NK-92 (cell line): ENCODE results near the gene ATOH8.

Source experiments
- DNase-seq: peaks from one replicate; lab custom pipeline; 2025; ENCODE audit not compliant: unreplicated experiment; lab: John Stamatoyannopoulos, UW

ATOH8 gene

GRCh38 chr2:85785871-85786270 lies 32.1 kb downstream of the ATOH8 start:
- DNase-seq, result no peak

- DNase-seq, result no peak
These were observed 32.7 kb downstream of the ATOH8 start for GRCh38 chr2:85786444-85786843.

DNA sequence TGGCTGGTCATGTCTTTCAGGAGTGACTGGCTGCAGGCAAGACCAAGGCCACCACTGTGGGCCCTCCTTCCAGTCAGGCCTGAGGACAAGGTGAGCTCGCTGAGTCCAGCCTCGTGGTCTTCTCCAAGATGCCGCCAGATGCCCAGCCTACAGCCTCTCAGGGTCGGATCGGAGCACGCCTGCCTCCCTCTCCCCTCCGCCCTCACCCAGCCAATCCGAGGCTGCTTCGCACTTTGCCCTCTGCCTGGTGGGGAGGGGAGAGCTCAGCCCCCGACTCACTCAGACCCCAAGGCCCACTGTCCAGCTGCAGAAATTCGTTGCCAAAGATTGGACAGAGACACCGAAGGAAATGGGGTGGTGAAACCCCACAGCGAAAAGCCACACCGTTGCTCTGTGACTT lies 33.1 kb downstream of the ATOH8 start:
- DNase-seq, result no peak

DNA sequence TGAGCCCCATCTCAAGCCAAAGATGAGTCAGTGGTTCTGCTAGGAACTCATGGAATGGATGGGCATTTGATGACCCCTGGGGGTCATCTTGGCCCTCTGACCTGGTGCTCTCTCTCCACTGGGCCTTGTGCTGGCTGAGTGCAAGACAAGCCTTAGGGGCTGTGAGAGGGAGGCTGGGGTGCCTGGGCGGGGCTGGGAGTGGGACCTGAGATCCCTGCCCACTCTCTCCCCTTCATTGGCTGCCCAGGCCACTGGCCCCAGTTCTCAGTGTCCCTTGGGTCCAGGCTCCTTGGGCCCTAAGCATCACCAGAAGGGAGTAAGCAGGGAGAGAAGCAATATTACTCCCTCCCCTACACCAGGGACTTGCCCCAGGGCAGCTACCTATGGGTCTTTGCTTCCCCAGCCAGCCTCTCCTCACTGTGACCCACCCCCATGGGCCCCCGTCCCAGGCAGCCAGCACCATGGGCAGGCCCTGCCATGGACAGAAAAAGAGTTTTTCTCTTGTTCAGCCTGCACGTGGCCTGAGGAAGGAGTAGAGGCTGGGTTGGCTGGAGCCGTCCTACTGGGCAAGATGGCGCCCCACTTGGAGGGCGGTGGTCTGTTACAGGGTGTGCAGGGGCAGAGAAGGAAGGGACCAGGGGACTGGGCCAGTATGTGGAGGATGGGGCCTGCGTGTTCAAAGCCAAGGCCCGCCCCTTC lies 33.6 kb downstream of the ATOH8 start:
- no peak for DNase-seq

DNA sequence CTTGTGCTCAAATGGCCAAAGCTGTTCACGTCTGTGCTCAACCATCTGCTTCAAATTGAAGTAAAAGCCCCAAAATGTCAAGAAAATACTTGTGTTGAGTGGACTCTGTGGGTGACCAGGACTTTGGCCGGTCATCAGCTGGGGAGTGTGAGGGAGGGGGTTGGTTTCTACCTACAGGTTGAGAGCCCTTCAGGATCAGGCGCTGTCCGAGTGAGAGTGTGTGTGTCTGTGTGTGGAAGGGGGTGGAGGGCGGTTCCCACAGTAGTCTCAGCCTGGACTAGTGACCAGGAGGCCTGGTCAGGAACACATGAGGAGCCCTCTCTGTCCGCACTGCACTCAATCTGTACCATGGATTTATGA lies 34.2 kb downstream of the ATOH8 start:
- DNase-seq, result no peak

DNA sequence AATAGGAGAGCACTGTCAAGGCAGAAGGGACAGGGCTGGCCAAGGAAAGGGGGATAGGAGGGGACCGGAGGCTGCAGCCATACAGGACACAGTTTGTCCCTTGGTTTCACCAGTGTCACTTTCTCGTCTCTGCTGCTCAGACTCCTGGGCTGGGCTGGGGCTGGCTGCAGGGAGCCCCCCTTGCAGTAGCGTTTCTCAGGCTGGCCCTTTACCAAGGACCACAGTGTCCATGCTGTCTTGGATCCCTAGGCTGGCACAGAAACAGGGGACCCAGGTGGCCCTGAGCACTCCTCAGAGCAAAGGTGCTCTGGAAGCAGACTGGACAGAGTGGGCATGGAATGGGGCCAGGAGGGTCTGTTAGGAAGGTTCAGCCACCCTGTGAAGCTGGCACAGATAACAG lies 34.8 kb downstream of the ATOH8 start:
- DNase-seq, result no peak

DNA sequence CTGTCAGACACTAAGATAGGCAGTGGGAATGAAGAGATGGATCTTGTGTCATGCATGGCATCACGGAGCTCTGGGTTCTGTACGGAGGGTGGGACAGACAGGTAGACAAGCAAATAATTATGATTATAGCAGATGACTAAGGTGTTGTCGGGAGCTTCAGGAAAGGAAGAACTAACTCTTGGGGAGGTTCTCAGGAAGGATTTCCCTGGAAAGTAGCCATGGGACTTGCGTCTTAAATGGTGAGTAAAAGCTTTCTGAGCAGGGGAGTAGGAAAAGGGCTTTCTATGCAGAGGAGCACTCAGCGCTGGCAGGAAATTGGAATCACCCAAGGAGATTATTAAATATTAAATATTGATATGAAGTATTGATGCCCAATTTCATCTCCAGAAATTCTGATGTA lies 35.5 kb downstream of the ATOH8 start:
- DNase-seq, result no peak

DNA sequence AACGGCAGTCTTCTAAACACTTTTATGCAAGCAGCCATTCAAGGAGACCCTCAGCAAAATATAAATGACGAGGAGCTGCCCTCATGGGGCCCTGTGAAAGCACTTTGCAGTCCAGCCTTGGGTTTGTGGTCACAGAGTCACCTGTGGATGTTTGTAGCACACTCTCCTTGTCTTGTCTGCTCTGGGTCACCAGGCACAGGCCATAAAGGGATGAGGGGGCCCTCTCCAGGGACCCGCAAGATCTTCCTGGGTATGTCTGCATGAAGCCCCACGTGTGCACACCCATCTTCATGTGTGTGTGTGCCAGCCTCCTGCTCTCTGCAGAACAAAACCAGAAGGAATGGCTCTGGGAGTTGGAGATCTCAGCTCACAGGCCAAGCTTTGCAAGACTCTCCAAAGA lies 36.2 kb downstream of the ATOH8 start:
- no peak for DNase-seq

DNA sequence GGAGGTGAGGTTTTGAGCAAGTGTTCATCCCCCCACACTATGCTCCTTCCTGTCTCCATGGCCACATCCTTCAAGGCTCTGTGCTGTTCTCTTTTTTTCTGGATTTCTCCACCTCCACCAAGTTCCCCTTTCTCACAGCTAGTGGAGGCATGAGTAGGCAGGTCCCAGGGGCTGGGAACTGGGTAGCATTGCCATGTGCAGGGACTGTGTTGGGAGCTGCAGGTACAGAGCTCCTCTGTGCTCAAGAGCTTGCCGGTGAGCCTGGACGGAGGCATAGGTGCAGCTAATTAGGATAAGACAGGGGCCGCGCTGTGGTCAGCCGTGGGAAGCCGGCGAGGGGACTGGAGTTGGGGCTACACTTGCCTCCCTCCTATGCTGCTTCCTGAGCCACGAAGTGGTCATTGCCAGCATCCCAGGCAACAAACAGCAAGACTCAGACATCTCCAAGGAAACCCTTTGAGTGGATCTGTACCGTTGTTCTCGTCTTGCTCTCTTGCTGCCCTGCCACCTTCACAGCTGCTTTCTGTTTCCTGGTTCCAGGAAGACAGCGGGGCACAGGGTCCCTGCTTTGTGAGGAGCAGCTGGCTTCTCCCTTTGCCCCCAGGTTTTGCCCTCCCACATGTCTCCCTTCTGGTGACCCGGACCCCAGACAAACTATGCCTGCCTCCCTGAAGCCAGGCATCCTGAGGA lies 36.9 kb downstream of the ATOH8 start:
- DNase-seq, result no peak

GRCh38 chr2:85791704-85792565 lies 38.1 kb downstream of the ATOH8 start:
- no peak for DNase-seq

- no peak for DNase-seq
These were observed 39.1 kb downstream of the ATOH8 start for GRCh38 chr2:85792783-85793441.

GRCh38 chr2:85793584-85793983 lies 39.8 kb downstream of the ATOH8 start:
- DNase-seq, result no peak

- no peak for DNase-seq
These were observed 40.2 kb downstream of the ATOH8 start for GRCh38 chr2:85794038-85794441.

DNA sequence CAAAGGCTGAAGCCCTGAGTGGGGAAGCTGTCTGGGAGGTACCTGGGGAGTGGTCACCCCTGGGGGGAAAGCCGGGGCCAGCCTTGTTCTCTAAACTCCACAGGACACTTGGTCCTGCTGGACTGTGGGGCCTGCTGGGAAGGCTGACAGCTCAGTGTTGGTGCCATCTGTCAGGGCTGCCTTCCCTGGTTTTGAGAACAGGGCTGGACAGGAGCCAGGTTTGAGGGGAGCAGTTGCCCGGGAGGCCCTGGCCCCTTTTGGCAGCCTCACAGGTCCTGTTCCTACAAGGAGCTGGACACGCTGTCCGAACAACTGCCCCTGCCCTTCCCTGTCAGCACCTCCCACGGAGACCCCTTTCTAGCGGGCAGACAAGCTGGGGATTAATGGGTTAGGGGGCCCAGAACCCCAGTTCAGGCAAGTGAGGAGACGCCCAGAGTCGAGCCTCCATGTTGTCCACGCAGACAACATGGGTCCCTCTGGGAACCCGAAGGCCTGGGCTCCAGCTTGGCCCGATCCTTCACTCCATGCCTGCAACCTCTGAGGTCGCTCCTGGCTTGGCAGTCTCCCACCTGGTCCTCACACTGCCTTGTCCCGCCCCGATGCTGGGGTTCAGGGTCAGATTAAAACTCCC lies 40.8 kb downstream of the ATOH8 start:
- no peak for DNase-seq

DNA sequence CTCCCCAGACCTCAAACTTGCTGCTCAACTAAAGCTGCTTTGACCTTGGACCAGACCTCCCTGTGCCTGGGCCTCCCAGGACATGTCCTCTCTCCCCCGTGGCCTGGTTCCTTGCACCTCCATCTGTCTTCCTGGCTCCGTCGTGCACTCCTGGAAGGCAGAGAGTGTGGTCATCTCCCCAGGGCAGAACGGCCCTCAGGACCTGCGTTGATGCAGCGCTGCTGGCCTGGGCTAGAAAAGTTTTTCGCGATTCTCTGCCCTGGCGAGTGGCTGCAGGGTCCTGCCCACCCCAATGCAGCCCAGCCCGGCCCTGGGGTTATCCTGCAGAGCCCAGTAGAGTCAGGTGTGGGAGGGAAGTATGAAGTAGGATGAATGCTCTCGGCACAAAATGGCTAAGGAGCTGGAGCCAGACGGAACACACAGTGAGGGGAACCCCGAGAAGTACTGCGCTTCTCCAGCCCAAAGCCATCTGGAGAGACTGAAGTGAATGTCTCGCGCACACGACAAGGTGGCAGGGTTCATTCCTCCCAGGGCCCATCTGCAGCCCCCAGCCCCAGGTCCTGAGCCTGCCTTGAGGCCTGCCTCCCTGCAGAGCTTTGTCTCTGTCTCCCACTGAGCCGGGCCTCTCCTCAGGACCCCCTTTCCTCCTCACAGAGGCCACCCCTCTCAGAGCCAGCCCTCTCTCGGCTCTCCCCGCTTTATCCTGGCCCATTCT lies 41.7 kb downstream of the ATOH8 start:
- no peak for DNase-seq

DNA sequence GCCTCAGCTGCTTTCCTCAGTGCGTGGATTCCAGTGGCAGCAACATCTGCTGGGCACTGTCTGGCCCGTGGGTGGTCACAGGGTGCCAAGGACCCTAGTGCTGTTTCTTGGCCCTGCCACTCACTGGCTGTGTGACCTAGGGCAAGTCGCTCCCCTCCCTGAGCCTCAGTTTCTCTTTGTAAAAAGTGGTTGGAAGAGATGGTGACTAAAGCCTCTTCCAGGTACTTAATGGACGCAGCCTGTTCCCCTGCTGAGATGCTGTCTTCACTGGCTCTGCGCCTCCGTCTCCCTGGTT lies 42.2 kb downstream of the ATOH8 start:
- no peak for DNase-seq

- DNase-seq, result no peak
These were observed 42.8 kb downstream of the ATOH8 start for GRCh38 chr2:85796341-85797262.

GRCh38 chr2:85797263-85797660 lies 43.5 kb downstream of the ATOH8 start:
- DNase-seq, result no peak

DNA sequence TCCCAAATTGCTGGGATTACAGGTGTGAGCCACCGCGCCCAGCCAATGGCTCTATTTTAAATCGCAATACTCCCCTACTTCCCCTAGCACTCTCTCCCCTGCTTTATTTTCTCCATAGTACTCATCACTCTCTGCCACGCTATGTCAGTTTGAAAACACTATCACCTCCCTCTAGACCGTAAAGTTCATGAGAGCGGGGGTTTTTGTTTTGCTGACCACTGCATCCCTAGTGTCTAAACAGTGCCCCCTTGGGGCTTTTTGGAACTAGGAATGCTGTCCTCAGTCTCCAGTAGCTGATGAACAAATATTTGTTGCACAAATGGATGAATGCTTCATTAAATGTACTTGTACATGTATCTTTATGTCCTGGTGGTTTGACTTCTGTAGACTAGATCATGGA lies 44.1 kb downstream of the ATOH8 start:
- DNase-seq, result no peak
